Dermis microvascular lymphatic vessel endothelial cell (primary cell): ENCODE data around the gene PIGU. TPM values are rescaled to one million over a fixed set of nuclear protein-coding genes. Genes with fewer than 3 reads are reported as not detected.
A peak's percentile ranks its signal among the peaks of the same experiment; 100 is the strongest.
"Not testable (repeated sequence)": the region's sequence is repeated elsewhere in the genome, so short reads cannot be mapped to it uniquely, and the experiment has no call there.

Source experiments
- DNase-seq, 2 donors: peaks; one replicate each; pipeline versions ENCODE4 v3.0.0 to v3.0.0-alpha.2; 2010; ENCODE audit warnings: low read depth in 2 of 2
- total RNA-seq: library from RNA; depleted of rRNA; stranded (reverse); fragments of >200 nt; gene quantifications from 2 replicates; pipeline ENCODE4 v1.2.1, GENCODE V29; 2014

PIGU gene
- total RNA-seq, 1 donor from 2014 or later, result 3.9 TPM

GRCh38 chr20:34515484-34516246, 161.2 kb downstream of the PIGU start:
- DNase-seq, result peak in 1 of 2 donors; percentile 60

DNA sequence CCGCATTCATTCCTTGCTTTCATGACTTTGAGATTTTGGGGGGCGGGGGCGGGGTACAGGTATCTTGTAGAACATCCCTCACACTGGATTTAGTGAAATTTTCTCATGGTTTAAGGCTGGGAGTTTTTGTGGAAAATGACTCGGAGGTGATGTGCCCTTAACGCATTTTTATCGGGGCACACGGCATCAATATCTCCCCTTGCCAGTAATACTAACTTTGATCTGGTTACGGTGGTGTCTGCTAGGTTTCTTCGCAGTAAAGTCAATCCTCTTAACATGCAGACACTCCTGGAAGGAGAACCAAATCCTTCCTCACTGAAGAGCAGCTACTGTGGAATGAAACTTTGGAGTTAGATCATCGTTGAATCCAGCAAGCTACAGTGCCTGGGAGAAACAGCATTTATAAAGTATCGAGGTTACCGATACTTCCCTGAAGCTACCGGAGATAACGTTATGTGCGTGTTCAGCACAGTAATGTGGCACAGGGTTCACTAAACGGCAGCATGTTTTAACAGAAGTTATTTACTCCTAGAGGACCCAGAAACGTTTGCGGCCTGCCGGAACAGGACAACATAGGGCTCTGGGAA, 161.9 kb downstream of the PIGU start:
- DNase-seq, result no peak

- not testable (repeated sequence) for DNase-seq
These were observed 162.9 kb downstream of the PIGU start for GRCh38 chr20:34514034-34514433.

- peak; percentile 34 to 36 for DNase-seq
These were observed 163.9 kb downstream of the PIGU start for GRCh38 chr20:34512955-34513419.

- peak in 1 of 2 donors; percentile 58 for DNase-seq
These were observed 164.5 kb downstream of the PIGU start for GRCh38 chr20:34512266-34512954.

GRCh38 chr20:34511891-34512265, 165.0 kb downstream of the PIGU start:
- DNase-seq, result no peak

GRCh38 chr20:34510575-34510974, 166.3 kb downstream of the PIGU start:
- no peak for DNase-seq

Other genes with a start within 250 kb of the PIGU start
- gene DYNLRB1, start 160.7 kb downstream of the PIGU start, total RNA-seq, result 51.5 and 58.9 TPM in 2 replicates
- gene MAP1LC3A, start 118.4 kb downstream of the PIGU start, total RNA-seq, result 16.6 and 40.2 TPM in 2 replicates
- gene TP53INP2, start 27.3 kb upstream of the PIGU start, total RNA-seq, result 3.3 and 6.7 TPM in 2 replicates
- 3.3 and 5.3 TPM in 2 replicates for gene NCOA6, start 148.6 kb upstream of the PIGU start, total RNA-seq
- 1.5 and 3.4 TPM in 2 replicates for gene GGT7, start 195.8 kb upstream of the PIGU start, total RNA-seq
- 51.3 and 57.6 TPM in 2 replicates for gene ACSS2, start 199.5 kb upstream of the PIGU start, total RNA-seq